Esophagus muscularis mucosa (tissue), 4 donors: ENCODE data around the gene GZMH.

ENCODE experiments used
- EP300 ChIP-seq: sonication (generic); formaldehyde crosslinking; IDR thresholded peaks from one replicate; pipeline ENCODE4 v1.6.1; 2017; ENCODE audit warnings: antibody characterized with exemption
- POLR2A ChIP-seq: fragments of 450-650 bp; IDR thresholded peaks from one replicate; pipeline ENCODE4 v1.6.1; 2017; ENCODE audit warnings: antibody characterized with exemption, moderate library complexity, mild to moderate bottlenecking, low read depth
- POLR2AphosphoS5 ChIP-seq, 2 donors: sonication (generic); formaldehyde crosslinking; IDR thresholded peaks; one replicate each; pipeline ENCODE4 v1.6.1; 2017; ENCODE audit warnings: antibody characterized with exemption in 2 of 2
- TF ChIP-seq, protein P1 (sequence below), 3 experiments: fragments of 200-600 bp in 2 of 3; fragments of 450-650 bp in 1 of 3; sonication (generic) in 2 of 3; IDR thresholded peaks; one replicate each; pipeline ENCODE4 v1.5.1; 2017 to 2019; ENCODE audit warnings: antibody characterized with exemption in 3 of 3, mild to moderate bottlenecking in 2 of 3, moderate library complexity in 1 of 3

DNA sequence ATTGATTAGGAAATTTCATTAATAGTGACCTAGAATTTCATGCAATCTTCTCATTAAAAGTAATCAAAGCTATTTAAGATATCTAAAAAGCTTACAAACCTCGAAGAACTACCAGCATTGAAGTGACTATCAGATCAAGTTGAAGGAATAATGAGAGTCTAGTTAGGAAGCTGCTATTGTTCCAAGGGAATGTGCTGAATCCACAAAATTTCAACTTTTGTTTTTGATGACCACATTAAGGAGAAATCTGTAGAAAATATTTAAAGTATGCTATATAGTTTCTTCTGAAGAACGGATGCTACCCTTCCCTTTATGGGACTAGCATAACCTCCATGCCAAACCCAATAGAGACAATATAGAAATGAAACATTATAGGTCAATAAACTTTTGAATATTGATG is 30.9 kb downstream of the GZMH start:
- TF ChIP-seq, protein P1, sequence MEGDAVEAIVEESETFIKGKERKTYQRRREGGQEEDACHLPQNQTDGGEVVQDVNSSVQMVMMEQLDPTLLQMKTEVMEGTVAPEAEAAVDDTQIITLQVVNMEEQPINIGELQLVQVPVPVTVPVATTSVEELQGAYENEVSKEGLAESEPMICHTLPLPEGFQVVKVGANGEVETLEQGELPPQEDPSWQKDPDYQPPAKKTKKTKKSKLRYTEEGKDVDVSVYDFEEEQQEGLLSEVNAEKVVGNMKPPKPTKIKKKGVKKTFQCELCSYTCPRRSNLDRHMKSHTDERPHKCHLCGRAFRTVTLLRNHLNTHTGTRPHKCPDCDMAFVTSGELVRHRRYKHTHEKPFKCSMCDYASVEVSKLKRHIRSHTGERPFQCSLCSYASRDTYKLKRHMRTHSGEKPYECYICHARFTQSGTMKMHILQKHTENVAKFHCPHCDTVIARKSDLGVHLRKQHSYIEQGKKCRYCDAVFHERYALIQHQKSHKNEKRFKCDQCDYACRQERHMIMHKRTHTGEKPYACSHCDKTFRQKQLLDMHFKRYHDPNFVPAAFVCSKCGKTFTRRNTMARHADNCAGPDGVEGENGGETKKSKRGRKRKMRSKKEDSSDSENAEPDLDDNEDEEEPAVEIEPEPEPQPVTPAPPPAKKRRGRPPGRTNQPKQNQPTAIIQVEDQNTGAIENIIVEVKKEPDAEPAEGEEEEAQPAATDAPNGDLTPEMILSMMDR (IDR thresholded peaks at IDR 0.05): no peak
- TF ChIP-seq POLR2A: no peak
- TF ChIP-seq POLR2AphosphoS5 (IDR thresholded peaks at IDR 0.05): no peak
- TF ChIP-seq EP300: no peak
